Loucy (cell line): ENCODE measurements around the gene RPTOR.
A peak's percentile ranks its signal among the peaks of the same experiment; 100 is the strongest.
"Not testable (repeated sequence)": the region's sequence is repeated elsewhere in the genome, so short reads cannot be mapped to it uniquely, and the experiment has no call there.

Experiments used
- H2AFZ ChIP-seq: fragments of 200-600 bp; sonication (generic); 2 replicates; pipeline ENCODE4 v1.6.0; 2016; ENCODE audit warnings: antibody characterized with exemption, mild to moderate bottlenecking, low read length, moderate library complexity
- H3F3A ChIP-seq: fragments of 200-600 bp; 2 replicates; pipeline ENCODE4 v1.6.0; 2016; ENCODE audit warnings: antibody characterized with exemption, low read depth, mild to moderate bottlenecking
- H3K27me3 ChIP-seq: fragments of 200-600 bp; sonication (generic); 2 replicates; pipeline ENCODE4 v1.6.1; 2014; ENCODE audit warnings: low read length, mild to moderate bottlenecking; ENCODE audit not compliant: insufficient read depth, poor library complexity, severe bottlenecking
- H3K36me3 ChIP-seq: fragments of 200-600 bp; sonication (generic); 2 replicates; pipeline ENCODE4 v1.6.1; 2016; ENCODE audit warnings: low read length; ENCODE audit not compliant: insufficient read depth
- H3K4me1 ChIP-seq: fragments of 200-600 bp; sonication (generic); 2 replicates; pipeline ENCODE4 v1.5.1; 2014; ENCODE audit warnings: low read length, mild to moderate bottlenecking; ENCODE audit not compliant: insufficient read depth, poor library complexity, severe bottlenecking
- H3K4me2 ChIP-seq: fragments of 200-600 bp; sonication (generic); 2 replicates; pipeline ENCODE4 v1.6.0; 2014; ENCODE audit warnings: antibody characterized with exemption, low read length, low read depth, mild to moderate bottlenecking; ENCODE audit not compliant: poor library complexity, severe bottlenecking
- H3K4me3 ChIP-seq: fragments of 200-600 bp; sonication (generic); 2 replicates; pipeline ENCODE4 v1.5.1; 2014; ENCODE audit warnings: low read length, mild to moderate bottlenecking, mixed read lengths; ENCODE audit not compliant: poor library complexity, severe bottlenecking
- H3K79me2 ChIP-seq: fragments of 200-600 bp; sonication (generic); 2 replicates; pipeline ENCODE4 v1.6.1; 2014; ENCODE audit warnings: low read length; ENCODE audit not compliant: insufficient read depth
- H3K9ac ChIP-seq: fragments of 200-600 bp; sonication (generic); 2 replicates; pipeline ENCODE4 v1.6.0; 2014; ENCODE audit warnings: mild to moderate bottlenecking, low read depth, low read length, moderate library complexity; ENCODE audit not compliant: poor library complexity, severe bottlenecking
- H3K9me2 ChIP-seq: fragments of 200-600 bp; sonication (generic); replicated peaks from 2 replicates; pipeline ENCODE4 v1.6.1; 2016; ENCODE audit warnings: low read depth, low read length, mixed read lengths
- H3K9me3 ChIP-seq: fragments of 200-600 bp; sonication (generic); 2 replicates; pipeline ENCODE4 v1.6.1; 2014; ENCODE audit warnings: mild to moderate bottlenecking, antibody characterized with exemption, low read length, low read depth; ENCODE audit not compliant: insufficient read depth
- H4K20me1 ChIP-seq: fragments of 200-600 bp; sonication (generic); 2 replicates; pipeline ENCODE4 v1.6.0; 2014; ENCODE audit warnings: antibody characterized with exemption, low read length, mild to moderate bottlenecking; ENCODE audit not compliant: insufficient read depth, poor library complexity, severe bottlenecking
- CTCF ChIP-seq: fragments of 200-600 bp; sonication (generic); conservative IDR thresholded peaks from 2 replicates; pipeline ENCODE4 v1.5.1; 2014; ENCODE audit warnings: mild to moderate bottlenecking, antibody characterized with exemption, low read length
- EZH2phosphoT487 ChIP-seq: fragments of 200-600 bp; IDR thresholded peaks from 2 replicates; pipeline ENCODE4 v1.6.1; 2018; ENCODE audit warnings: antibody characterized with exemption, mild to moderate bottlenecking, moderate library complexity, borderline replicate concordance

Gene RPTOR

GRCh38 chr17:80529904-80530292, 14.7 kb upstream of the RPTOR start:
- no peaks in the 10 kb centered on the region for H3K36me3 ChIP-seq
- no peaks in the 10 kb centered on the region for H3K9me3 ChIP-seq
- H3K79me2 ChIP-seq = no peaks in the 10 kb centered on the region
- no peak overlapping the region for H3K9ac ChIP-seq
- no peaks in the 10 kb centered on the region for H3K4me1 ChIP-seq
- H3K9me2 ChIP-seq = no peaks in the 10 kb centered on the region
- H3K4me3 ChIP-seq = no peak overlapping the region
- no peak overlapping the region for H2AFZ ChIP-seq
- TF ChIP-seq EZH2phosphoT487 = no peak
- no peak for TF ChIP-seq CTCF
- no peaks in the 10 kb centered on the region for H3F3A ChIP-seq
- no peaks in the 10 kb centered on the region for H4K20me1 ChIP-seq
- H3K27me3 ChIP-seq = no peaks in the 10 kb centered on the region
- H3K4me2 ChIP-seq = no peak overlapping the region

GRCh38 chr17:80531400-80531799, 13.2 kb upstream of the RPTOR start:
- Histone ChIP-seq H3K4me3 (no peak overlapping the region), H4K20me1 (no peaks in the 10 kb centered on the region), H3K36me3 (no peaks in the 10 kb centered on the region), H3K9me3 (no peaks in the 10 kb centered on the region), H3K4me1 (no peaks in the 10 kb centered on the region), H3K27me3 (no peaks in the 10 kb centered on the region), H3K79me2 (no peaks in the 10 kb centered on the region), H3K9ac (no peak overlapping the region), H3F3A (no peaks in the 10 kb centered on the region), H3K4me2 (no peak overlapping the region), H3K9me2 (no peaks in the 10 kb centered on the region), H2AFZ (0 out of 2 replicates have a peak overlapping the region, but pooled peaks have one; percentile 8)
- no peak for TF ChIP-seq CTCF
- no peak for TF ChIP-seq EZH2phosphoT487

GRCh38 chr17:80537386-80537785, 7.3 kb upstream of the RPTOR start:
- H3K9ac ChIP-seq, H3K79me2 ChIP-seq, H3K4me1 ChIP-seq, H4K20me1 ChIP-seq, H3K9me2 ChIP-seq, H3K36me3 ChIP-seq, H3K27me3 ChIP-seq, H3K4me3 ChIP-seq, H3F3A ChIP-seq, H2AFZ ChIP-seq, H3K9me3 ChIP-seq, H3K4me2 ChIP-seq: not testable (repeated sequence)

DNA sequence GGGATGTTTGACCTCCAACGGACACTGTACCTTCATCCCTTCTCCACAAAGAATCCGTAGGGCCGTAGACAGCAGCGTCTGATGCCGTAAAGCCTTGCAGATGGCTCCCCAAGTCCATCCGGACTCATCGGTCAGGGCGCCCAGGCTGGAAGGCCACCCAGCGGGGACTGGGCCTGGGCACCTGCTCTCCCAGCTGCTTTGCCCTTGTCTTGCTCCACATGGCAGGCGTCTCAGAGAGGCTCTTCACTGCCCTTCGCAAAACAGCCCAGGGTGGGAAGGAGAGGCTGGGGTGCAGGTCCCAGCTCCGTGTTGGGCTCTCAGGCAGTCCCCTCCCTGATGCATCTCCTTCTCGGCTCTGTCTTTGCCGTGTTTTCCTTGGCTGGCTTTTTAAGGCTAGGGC, 6.2 kb upstream of the RPTOR start:
- Histone ChIP-seq H3K9ac (no peak overlapping the region), H4K20me1 (no peaks in the 10 kb centered on the region), H3K4me2 (no peak overlapping the region), H3K27me3 (no peaks in the 10 kb centered on the region), H3K9me2 (no peaks in the 10 kb centered on the region), H3F3A (no peaks in the 10 kb centered on the region), H2AFZ (no peak overlapping the region), H3K4me1 (no peaks in the 10 kb centered on the region), H3K79me2 (no peaks in the 10 kb centered on the region), H3K9me3 (no peaks in the 10 kb centered on the region), H3K4me3 (no peak overlapping the region), H3K36me3 (no peaks in the 10 kb centered on the region)
- TF ChIP-seq EZH2phosphoT487 = no peak
